Measurements from ENCODE around the gene CCNL2.
"Not testable (repeated sequence)": the region's sequence is repeated elsewhere in the genome, so short reads cannot be mapped to it uniquely, and the experiment has no call there.

Gene CCNL2

GRCh38 chr1:1401457-1402010 is 2.4 kb upstream of the CCNL2 start:
- DNase-seq, result no peak

GRCh38 chr1:1400576-1401456 is 1.7 kb upstream of the CCNL2 start:
- DNase-seq, result no peak

- no peak for DNase-seq
Observed at GRCh38 chr1:1399872-1400575, 889 bp upstream of the CCNL2 start.

- DNase-seq, result no peak
Observed at GRCh38 chr1:1398677-1399186, 403 bp downstream of the CCNL2 start.

- DNase-seq, result no peak
Observed at GRCh38 chr1:1397839-1398523, 1.2 kb downstream of the CCNL2 start.

GRCh38 chr1:1395166-1395565 is 4.0 kb downstream of the CCNL2 start:
- no peak for DNase-seq

GRCh38 chr1:1394116-1394515 is 5.0 kb downstream of the CCNL2 start:
- no peak for DNase-seq

- no peak for DNase-seq
Observed at GRCh38 chr1:1393428-1393827, 5.7 kb downstream of the CCNL2 start.

GRCh38 chr1:1393014-1393413 is 6.1 kb downstream of the CCNL2 start:
- DNase-seq, result no peak

- DNase-seq, result no peak
Observed at GRCh38 chr1:1391225-1391624, 7.9 kb downstream of the CCNL2 start.

- DNase-seq, result no peak
Observed at GRCh38 chr1:1390675-1391074, 8.5 kb downstream of the CCNL2 start.

- DNase-seq, result no peak
Observed at GRCh38 chr1:1388078-1388472, 11.1 kb downstream of the CCNL2 start.

- no peak for DNase-seq
Observed at GRCh38 chr1:1387098-1388077, 11.7 kb downstream of the CCNL2 start.

- DNase-seq, result no peak
Observed at GRCh38 chr1:1385931-1386330, 13.2 kb downstream of the CCNL2 start.

GRCh38 chr1:1385339-1385738 is 13.8 kb downstream of the CCNL2 start:
- not testable (repeated sequence) for DNase-seq

- no peak for DNase-seq
Observed at GRCh38 chr1:1381294-1381693, 17.8 kb downstream of the CCNL2 start.

GRCh38 chr1:1380860-1381259 is 18.3 kb downstream of the CCNL2 start:
- DNase-seq, result no peak

GRCh38 chr1:1377540-1378205 is 21.5 kb downstream of the CCNL2 start:
- DNase-seq, result no peak

GRCh38 chr1:1376551-1377226 is 22.4 kb downstream of the CCNL2 start:
- no peak for DNase-seq

All from right kidney (tissue), 1 donor.